T-helper 22 cell (primary cell): ENCODE measurements around the gene ST8SIA1.

ENCODE experiments used
- DNase-seq: peaks from one replicate; pipeline ENCODE4 v3.0.0-alpha.2; 2020; ENCODE audit warnings: low read depth

Gene ST8SIA1

GRCh38 chr12:22283006-22283506 lies 51.5 kb downstream of the ST8SIA1 start:
- DNase-seq: no peak

GRCh38 chr12:22282283-22282682 lies 52.2 kb downstream of the ST8SIA1 start:
- DNase-seq: no peak

GRCh38 chr12:22276867-22277266 lies 57.6 kb downstream of the ST8SIA1 start:
- no peak for DNase-seq

- DNase-seq: no peak
Observed at GRCh38 chr12:22276313-22276712, 58.2 kb downstream of the ST8SIA1 start.

GRCh38 chr12:22275843-22276242 lies 58.7 kb downstream of the ST8SIA1 start:
- DNase-seq: no peak

- no peak for DNase-seq
Observed at GRCh38 chr12:22272335-22273151, 62.0 kb downstream of the ST8SIA1 start.

- DNase-seq: no peak
Observed at GRCh38 chr12:22271023-22271422, 63.5 kb downstream of the ST8SIA1 start.

GRCh38 chr12:22268973-22269372 lies 65.5 kb downstream of the ST8SIA1 start:
- DNase-seq: no peak

- DNase-seq: no peak
Observed at GRCh38 chr12:22268406-22268805, 66.1 kb downstream of the ST8SIA1 start.

GRCh38 chr12:22266101-22266500 lies 68.4 kb downstream of the ST8SIA1 start:
- DNase-seq: no peak

GRCh38 chr12:22264380-22264779 lies 70.1 kb downstream of the ST8SIA1 start:
- DNase-seq: no peak

GRCh38 chr12:22262309-22262708 lies 72.2 kb downstream of the ST8SIA1 start:
- DNase-seq: no peak

- DNase-seq: no peak
Observed at GRCh38 chr12:22257100-22257499, 77.4 kb downstream of the ST8SIA1 start.

GRCh38 chr12:22256605-22257004 lies 77.9 kb downstream of the ST8SIA1 start:
- DNase-seq: no peak

- no peak for DNase-seq
Observed at GRCh38 chr12:22256041-22256441, 78.5 kb downstream of the ST8SIA1 start.

- DNase-seq: no peak
Observed at GRCh38 chr12:22255097-22255496, 79.4 kb downstream of the ST8SIA1 start.

GRCh38 chr12:22254478-22254877 lies 80.0 kb downstream of the ST8SIA1 start:
- no peak for DNase-seq

- no peak for DNase-seq
Observed at GRCh38 chr12:22252057-22252456, 82.5 kb downstream of the ST8SIA1 start.

- no peak for DNase-seq
Observed at GRCh38 chr12:22250762-22251161, 83.7 kb downstream of the ST8SIA1 start.

- DNase-seq: no peak
Observed at GRCh38 chr12:22248571-22249115, 85.9 kb downstream of the ST8SIA1 start.

GRCh38 chr12:22248121-22248520 lies 86.4 kb downstream of the ST8SIA1 start:
- DNase-seq: no peak

GRCh38 chr12:22246217-22246846 lies 88.2 kb downstream of the ST8SIA1 start:
- DNase-seq: no peak

GRCh38 chr12:22242726-22243125 lies 91.8 kb downstream of the ST8SIA1 start:
- no peak for DNase-seq
